Smooth muscle cell of the brain vasculature (primary cell): ENCODE data around the gene POLR1D.
A peak's percentile ranks its signal among the peaks of the same experiment; 100 is the strongest.
"Not testable (repeated sequence)": the region's sequence is repeated elsewhere in the genome, so short reads cannot be mapped to it uniquely, and the experiment has no call there.

Experiments used
- DNase-seq: peaks from one replicate; pipeline ENCODE4 v3.0.0-alpha.2; 2012; ENCODE audit warnings: low read depth, low spot score

POLR1D gene

GRCh38 chr13:27617881-27618321 lies 3.8 kb upstream of the POLR1D start:
- DNase-seq: no peak

DNA sequence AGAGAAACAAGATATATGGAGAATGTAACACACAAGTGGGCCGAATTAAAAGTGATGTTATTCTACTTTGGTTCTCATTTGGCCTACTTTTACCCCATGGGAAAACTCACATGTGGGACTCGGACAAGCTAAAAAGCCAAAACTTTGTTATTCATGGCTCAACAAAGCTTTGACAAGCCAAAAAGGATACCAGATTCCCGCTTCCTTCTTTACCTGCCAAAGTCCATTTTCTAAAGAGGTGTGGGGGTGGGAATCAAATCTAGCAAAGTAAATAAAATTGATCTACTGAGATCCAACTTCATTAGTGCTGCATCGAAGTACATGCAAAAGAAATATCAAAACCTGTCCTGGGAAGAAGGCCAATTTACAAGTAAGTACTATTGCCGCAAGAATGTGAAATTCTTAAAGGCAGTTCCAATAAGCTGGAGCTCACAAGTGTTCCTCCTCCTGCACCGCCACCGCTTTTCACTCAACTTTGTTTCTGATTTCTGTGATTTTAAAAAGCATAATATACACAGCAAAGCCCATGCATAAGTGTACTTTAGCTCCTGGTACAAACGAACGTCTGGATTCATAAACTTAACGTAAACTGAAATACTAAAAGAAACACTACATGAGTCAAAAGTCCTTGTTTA lies 2.5 kb upstream of the POLR1D start:
- no peak for DNase-seq

DNA sequence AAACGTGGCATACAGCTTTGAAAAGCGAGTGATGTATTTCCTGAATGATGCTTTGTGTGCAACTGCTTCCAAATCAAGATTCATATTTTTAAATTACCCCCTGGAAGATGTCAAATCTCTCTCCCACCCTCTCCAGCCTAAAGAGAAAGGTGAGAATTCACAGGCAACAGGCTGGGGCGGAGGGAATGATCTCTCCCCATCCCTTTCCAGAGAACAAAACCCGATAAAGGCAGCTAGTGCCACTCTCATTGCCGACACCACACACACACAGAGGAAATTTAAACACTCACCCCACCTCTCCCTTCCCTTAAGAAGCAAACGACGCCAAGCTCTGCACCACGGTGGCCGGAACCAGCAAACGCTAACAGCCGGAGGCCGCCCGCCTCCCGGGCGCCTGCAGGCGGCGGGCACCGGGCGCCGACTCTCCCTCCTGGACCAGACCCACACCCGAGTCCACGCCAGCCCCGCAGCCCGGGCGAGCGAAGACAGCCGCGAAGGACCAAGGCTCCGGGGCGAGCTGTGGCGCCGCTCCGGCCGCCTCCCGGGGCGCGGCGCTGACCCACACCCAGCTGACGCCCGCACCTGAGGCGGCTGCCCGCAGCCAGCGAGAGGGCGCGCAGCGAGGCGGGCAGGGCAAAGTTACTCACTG lies 1.8 kb upstream of the POLR1D start:
- no peak for DNase-seq

- DNase-seq: peak; percentile 91
Measured at GRCh38 chr13:27620377-27621115, 1.1 kb upstream of the POLR1D start, which contains the start of gene LNX2. TSS of gene LNX2 (minus strand) at chr13:27620529. CDS start at chr13:27581703, 38,826 bp downstream.

DNA sequence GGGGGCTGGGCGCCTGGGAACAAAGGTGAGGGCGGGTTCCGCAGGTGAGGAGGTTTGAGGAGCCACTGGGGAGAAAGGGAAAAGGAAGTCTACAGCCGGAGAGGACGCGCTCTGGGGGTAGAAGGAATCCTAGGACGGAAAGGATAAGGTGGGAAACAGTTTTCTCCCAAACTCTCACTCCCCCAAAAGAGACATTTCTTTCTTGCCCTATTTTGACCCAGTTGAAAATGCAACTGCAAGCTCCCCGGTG lies 651 bp upstream of the POLR1D start:
- DNase-seq: no peak

DNA sequence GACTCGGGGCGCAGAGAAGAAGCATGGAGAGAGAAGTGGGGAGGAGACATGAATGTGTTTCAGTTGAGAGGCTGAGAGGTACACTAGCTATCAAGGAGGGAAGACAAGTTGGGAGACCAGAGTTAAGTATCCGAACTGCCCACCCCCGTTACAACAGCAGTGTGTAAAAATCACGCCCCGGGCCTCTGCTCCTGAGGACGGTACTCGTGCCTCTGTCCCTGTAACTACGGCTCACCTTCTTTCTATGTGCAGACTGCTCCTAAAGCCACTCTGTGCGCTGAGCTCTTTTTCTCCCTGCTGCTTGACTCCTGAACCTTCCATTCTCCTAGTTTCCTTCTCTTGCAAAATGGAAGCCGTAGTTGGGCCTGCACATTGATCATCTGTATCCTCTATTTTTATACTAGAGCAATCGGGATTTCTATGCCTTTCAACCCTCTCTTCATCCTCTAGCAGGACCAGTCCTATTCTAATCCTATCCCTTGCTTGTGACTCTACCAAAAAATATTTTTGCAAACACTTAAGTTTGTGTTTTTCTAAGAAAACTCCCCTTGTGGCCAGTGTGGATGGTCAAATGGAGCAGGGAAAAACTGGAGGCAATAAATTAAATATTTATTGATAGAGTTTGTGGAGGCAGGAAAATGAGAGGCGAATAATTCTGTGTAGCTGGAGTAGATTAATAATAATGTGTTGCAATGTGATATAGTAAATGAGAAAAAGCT lies 569 bp downstream of the POLR1D start:
- no peak for DNase-seq

DNA sequence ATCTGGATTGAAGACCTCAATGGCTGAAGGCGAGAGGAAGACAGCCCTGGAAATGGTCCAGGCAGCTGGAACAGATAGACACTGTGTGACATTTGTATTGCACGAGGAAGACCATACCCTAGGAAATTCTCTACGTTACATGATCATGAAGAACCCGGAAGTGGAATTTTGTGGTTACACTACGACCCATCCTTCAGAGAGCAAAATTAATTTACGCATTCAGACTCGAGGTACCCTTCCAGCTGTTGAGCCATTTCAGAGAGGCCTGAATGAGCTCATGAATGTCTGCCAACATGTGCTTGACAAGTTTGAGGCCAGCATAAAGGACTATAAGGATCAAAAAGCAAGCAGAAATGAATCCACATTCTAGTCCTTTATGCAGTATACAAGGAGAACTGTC lies 1.2 kb downstream of the POLR1D start:
- DNase-seq: no peak

DNA sequence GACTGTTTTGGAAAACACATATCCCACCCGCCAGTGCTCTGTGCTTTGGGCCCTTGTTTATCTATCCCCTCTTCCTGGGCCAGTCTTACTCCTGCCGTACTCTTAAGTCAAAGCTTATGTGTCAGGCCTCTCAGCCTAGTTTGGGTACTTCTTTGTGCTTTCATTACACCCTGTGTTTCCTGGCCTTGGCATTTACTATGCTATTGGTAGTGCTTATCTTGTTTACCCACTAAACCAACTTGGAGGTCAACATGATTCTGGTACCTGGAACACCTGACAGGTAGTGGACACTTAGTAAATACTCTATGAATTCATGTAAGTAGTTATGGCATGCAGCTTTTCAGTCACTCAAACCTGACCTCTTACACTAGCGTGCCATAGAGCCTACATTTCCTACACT lies 2.4 kb downstream of the POLR1D start:
- DNase-seq: no peak

- DNase-seq: no peak
Measured at GRCh38 chr13:27625839-27626238, 4.1 kb downstream of the POLR1D start.

DNA sequence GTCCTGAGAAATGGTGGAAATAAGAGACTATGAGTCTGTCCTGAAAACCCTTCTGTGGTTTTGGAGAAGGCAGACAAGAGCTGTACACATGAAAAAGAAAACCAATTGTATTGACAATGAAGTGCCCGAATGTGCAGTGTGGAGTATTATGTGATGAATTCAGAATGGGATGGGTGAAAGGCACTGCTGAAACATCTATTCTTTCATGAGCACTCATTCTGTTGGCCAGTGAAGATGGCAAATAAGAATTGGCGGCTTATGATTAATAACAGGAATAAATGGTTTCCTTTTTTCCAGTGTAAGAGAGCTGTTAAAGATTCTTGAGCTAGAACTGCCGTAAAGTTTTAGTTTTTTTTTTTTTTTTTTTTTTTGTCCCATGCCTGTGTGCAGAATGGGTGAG lies 5.7 kb downstream of the POLR1D start:
- DNase-seq: no peak

DNA sequence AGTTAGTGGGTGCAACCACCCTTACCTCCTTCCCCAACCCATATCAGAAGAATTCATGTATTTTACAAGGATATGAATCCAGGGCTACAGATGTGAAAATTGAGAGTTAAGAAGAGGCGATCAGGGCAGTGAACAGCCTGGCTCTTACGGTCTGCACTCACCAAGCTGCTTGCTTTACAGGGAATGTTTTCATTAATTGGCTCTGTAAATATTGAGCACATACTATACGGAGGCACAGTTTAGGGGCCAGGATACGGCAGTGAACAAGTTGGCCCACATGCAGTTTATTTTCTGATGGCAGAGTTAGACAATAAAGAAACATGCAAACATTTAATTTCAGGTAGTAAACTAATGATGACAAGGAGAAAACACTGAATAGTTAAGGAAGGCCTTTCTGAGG lies 6.4 kb downstream of the POLR1D start:
- DNase-seq: no peak

GRCh38 chr13:27628766-27629165 lies 7.1 kb downstream of the POLR1D start:
- DNase-seq: not testable (repeated sequence)

GRCh38 chr13:27631156-27631555 lies 9.5 kb downstream of the POLR1D start:
- no peak for DNase-seq

DNA sequence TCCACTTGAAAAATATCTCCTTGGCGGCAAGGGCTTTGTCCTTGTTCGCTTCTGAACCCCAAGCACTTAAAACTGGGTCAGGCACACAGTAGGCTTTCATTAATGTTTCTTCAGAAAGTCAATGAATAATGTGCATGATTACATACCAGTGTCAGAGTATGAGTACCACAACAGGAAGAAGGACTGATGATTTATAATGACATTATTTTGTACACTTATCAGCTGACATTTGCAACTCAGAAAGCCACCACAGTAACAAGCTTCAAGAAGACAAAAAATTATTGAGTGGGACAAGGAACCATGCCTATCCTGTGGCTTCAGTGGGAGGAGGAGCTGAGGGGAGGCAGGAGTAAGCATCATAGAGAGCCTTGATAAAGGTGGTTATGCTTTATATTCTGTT lies 10.0 kb downstream of the POLR1D start:
- no peak for DNase-seq

DNA sequence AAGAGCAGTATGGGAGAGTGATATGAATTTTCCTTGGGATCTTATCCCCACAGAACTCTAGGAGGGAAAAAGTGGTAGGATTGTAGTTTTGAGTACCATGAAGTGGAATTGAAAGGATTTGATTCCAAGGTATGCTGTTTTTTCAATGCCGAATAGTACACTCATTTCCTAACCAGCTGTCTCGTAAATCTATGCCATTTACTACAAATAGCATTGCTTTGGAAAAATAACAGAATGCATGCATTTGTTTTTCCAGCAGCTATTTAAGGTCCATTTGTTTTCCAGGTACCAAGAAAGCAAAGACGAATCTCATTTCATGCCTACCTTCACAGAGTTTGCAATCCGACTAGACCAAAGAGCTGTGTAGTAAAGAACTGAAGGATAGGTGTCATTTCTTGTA lies 10.5 kb downstream of the POLR1D start:
- no peak for DNase-seq

DNA sequence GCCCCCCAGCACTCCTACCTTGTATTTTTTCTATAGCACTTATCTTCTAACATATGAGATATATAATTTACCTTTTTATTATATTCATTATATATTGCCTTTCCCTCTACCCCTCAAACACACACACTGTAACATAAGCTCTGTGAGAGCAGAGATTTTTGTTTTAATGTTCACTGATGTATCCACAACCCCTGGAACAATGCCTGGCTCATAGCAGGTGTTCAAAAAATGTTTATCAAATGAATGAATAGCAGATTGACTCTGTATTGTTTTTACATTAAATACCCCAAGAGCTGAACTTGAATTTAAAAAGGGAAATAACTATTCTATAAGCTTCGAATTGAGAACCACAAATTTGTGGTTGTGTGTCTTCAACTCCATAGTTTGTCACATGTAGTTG lies 11.0 kb downstream of the POLR1D start:
- no peak for DNase-seq

- DNase-seq: no peak
Measured at GRCh38 chr13:27634231-27634630, 12.5 kb downstream of the POLR1D start.

GRCh38 chr13:27634791-27635190 lies 13.1 kb downstream of the POLR1D start:
- no peak for DNase-seq

GRCh38 chr13:27635266-27635665 lies 13.6 kb downstream of the POLR1D start:
- no peak for DNase-seq

DNA sequence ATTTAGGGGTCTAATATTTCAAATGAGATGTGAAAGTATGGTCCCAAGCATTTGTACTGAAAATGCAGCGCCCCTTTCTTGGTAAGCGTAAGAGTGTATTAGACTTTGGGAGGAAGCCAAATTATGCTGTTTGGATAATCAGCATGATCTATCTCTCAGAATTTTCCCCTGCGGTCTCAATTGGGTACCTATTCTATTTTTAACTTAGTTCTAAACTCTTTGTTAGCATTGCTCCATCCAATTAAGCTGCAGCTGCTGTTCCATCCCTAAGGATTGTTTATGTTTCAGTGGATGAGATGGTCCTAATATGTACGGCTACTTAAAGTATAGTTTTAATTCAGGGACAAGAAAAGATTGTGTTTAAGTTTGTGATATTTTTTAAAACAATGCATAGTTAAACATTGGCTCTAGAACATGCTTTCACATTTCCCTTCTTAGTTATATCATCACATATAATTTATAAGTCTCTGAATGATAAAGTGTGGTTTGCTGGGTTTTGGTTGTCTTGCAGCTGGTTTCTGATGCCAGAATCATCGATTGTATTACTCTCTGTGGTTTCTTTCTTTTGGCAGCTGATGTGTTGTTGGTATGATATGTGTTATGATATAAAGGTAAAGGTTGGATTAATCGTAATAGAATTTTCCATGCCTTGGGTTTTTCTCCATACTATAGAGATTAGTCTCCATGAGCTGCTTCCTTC lies 15.0 kb downstream of the POLR1D start:
- no peak for DNase-seq

- DNase-seq: no peak
Measured at GRCh38 chr13:27637289-27637626, 15.6 kb downstream of the POLR1D start.

GRCh38 chr13:27638001-27638400 lies 16.3 kb downstream of the POLR1D start:
- no peak for DNase-seq
